Activated CD4-positive, alpha-beta T cell treated with anti-CD3 and anti-CD28 coated beads for 36 hours (primary cell): ENCODE measurements around the gene PSMD7. TPM values are rescaled to one million over a fixed set of nuclear protein-coding genes. Genes with fewer than 3 reads are reported as not detected.
A peak's percentile ranks its signal among the peaks of the same experiment; 100 is the strongest.

ENCODE experiments used
- ATAC-seq: fragments of 200-7000 bp; cut with Tn5 transposase; one replicate; pipeline ENCODE4 v1.10.0; 2021; ENCODE audit warnings: mild to moderate bottlenecking, moderate library complexity
- CTCF ChIA-PET: fragments of 350-600 bp; sonication (Branson Sonifier 250); formaldehyde crosslinking; loops from one replicate; lab custom pipeline; 2021; ENCODE audit warnings: antibody characterized with exemption; lab: Charles Lee
- POLR2A ChIA-PET: fragments of 350-600 bp; sonication (Branson Sonifier 250); formaldehyde crosslinking; loops from one replicate; lab custom pipeline; 2021; ENCODE audit warnings: antibody characterized with exemption, inconsistent platforms; lab: Charles Lee
- DNase-seq: peaks from one replicate; pipeline ENCODE4 v3.0.0-alpha.2; 2020
- H3K27ac Mint-ChIP-seq: one replicate; pipeline ENCODE4 v1.8.0; 2021; ENCODE audit warnings: mixed read lengths
- H3K27me3 Mint-ChIP-seq: one replicate; pipeline ENCODE4 v1.8.0; 2021; ENCODE audit warnings: mixed read lengths
- H3K36me3 Mint-ChIP-seq: one replicate; pipeline ENCODE4 v1.8.0; 2021; ENCODE audit warnings: low read depth, mixed read lengths
- H3K4me1 Mint-ChIP-seq: one replicate; pipeline ENCODE4 v1.8.0; 2021; ENCODE audit warnings: mixed read lengths
- H3K4me3 Mint-ChIP-seq: one replicate; pipeline ENCODE4 v1.8.0; 2021; ENCODE audit warnings: mild to moderate bottlenecking, moderate library complexity, mixed read lengths
- H3K9me3 Mint-ChIP-seq: one replicate; pipeline ENCODE4 v1.8.0; 2021; ENCODE audit warnings: low read depth, mixed read lengths
- intact Hi-C, 2 experiments: fragments of 100-400 bp; cut with DNase I in 1 of 2; cut with micrococcal nuclease in 1 of 2; formaldehyde crosslinking; loops; one replicate each; pipeline versions ENCODE4 v1.14.2 to v1.15.1; 2022 to 2024; cut with DNase I, micrococcal nuclease
- total RNA-seq, 2 experiments: library from RNA; stranded (reverse); gene quantifications; one replicate each; pipeline ENCODE4 v1.2.3, GENCODE V29; 2021

Gene PSMD7
- total RNA-seq, 2 experiments from 2014 or later: 122 to 134 TPM

GRCh38 chr16:74296104-74296431 lies 546 bp upstream of the PSMD7 start:
- Mint-ChIP-seq H3K4me3 (peak overlapping the region; percentile 98), H3K9me3 (peaks cover 9% of the 10 kb centered on the region), H3K36me3 (peaks cover 50% of the 10 kb centered on the region), H3K27me3 (no peaks in the 10 kb centered on the region), H3K4me1 (peaks cover 36% of the 10 kb centered on the region), H3K27ac (peak overlapping the region; percentile 99)
- ChIA-PET POLR2A (no interaction called here), CTCF (interaction anchor here (1.2 kb wide), 1 partner anchor 9 kb away, joined by 3 read pairs; no protein-coding TSS in a partner anchor)
- ATAC-seq (peak; percentile 11), DNase-seq (no peak)
- intact Hi-C loops: loop anchor here (1.0 to 10.0 kb wide), 9 partner anchors 72 to 1631 kb away; partner anchors contain the start of genes GLG1 (in 2 of the 2), ADAT1 (in 1 of the 2), CFDP1 (in 1 of the 2) and GABARAPL2 (in 1 of the 2)

GRCh38 chr16:74297145-74297665 lies 591 bp downstream of the PSMD7 start:
- Mint-ChIP-seq H3K9me3 (no peaks in the 10 kb centered on the region), H3K27ac (peak overlapping the region; percentile 99), H3K27me3 (no peaks in the 10 kb centered on the region), H3K4me3 (peak overlapping the region; percentile 98), H3K36me3 (peaks cover 50% of the 10 kb centered on the region), H3K4me1 (peaks cover 36% of the 10 kb centered on the region)
- peak; percentile 55 for ATAC-seq
- POLR2A ChIA-PET: interaction anchor here (0.5 to 0.9 kb wide), 6 partner anchors 8 to 367 kb away, joined by 3 to 6 read pairs (median 3); no protein-coding TSS in a partner anchor
- intact Hi-C loops: loop anchor here (2.0 to 10.0 kb wide), 5 partner anchors 310 to 1632 kb away; partner anchors contain the start of genes GLG1 (in 2 of the 2), GABARAPL2 (in 1 of the 2), MLKL (in 1 of the 2) and ZFP1 (in 1 of the 2)
- peak; percentile 67 for DNase-seq
- CTCF ChIA-PET: interaction anchor here (0.6 to 1.8 kb wide), 5 partner anchors 9 to 370 kb away, joined by 3 to 8 read pairs (median 3); partner anchors contain the start of gene RFWD3

GRCh38 chr16:74298104-74298503 lies 1.5 kb downstream of the PSMD7 start:
- no peaks in the 10 kb centered on the region for H3K27me3 Mint-ChIP-seq
- POLR2A ChIA-PET: interaction anchor here (0.5 kb wide), 1 partner anchor 178 kb away, joined by 3 read pairs; no protein-coding TSS in a partner anchor
- intact Hi-C loops: loop anchor here in 1 of 2 experiments (5.0 to 10.0 kb wide), 2 partner anchors 847 to 1269 kb away; partner anchors contain the start of genes GABARAPL2 and ZFP1
- DNase-seq (no peak), ATAC-seq (no peak)
- peak overlapping the region; percentile 99 for H3K27ac Mint-ChIP-seq
- CTCF ChIA-PET: interaction anchor here (0.5 to 1.8 kb wide), 5 partner anchors 8 to 169 kb away, joined by 3 to 8 read pairs (median 3); no protein-coding TSS in a partner anchor
- peak overlapping the region; percentile 98 for H3K4me3 Mint-ChIP-seq
- no peaks in the 10 kb centered on the region for H3K9me3 Mint-ChIP-seq
- H3K4me1 Mint-ChIP-seq: peaks cover 36% of the 10 kb centered on the region
- peaks cover 53% of the 10 kb centered on the region for H3K36me3 Mint-ChIP-seq

- Mint-ChIP-seq H3K27ac (no peak overlapping the region), H3K36me3 (peaks cover 77% of the 10 kb centered on the region), H3K4me1 (peaks cover 23% of the 10 kb centered on the region), H3K27me3 (no peaks in the 10 kb centered on the region), H3K4me3 (no peak overlapping the region), H3K9me3 (no peaks in the 10 kb centered on the region)
- intact Hi-C loops: no loop called here
- CTCF ChIA-PET: interaction anchor here (0.6 kb wide), 1 partner anchor 11 kb away, joined by 3 read pairs; no protein-coding TSS in a partner anchor
- POLR2A ChIA-PET: no interaction called here
- ATAC-seq: no peak
- DNase-seq: no peak
Measured at GRCh38 chr16:74302341-74302740, 5.7 kb downstream of the PSMD7 start.

GRCh38 chr16:74304164-74304834 lies 7.7 kb downstream of the PSMD7 start:
- Mint-ChIP-seq H3K9me3 (no peaks in the 10 kb centered on the region), H3K36me3 (peaks cover 64% of the 10 kb centered on the region), H3K27me3 (no peaks in the 10 kb centered on the region), H3K4me3 (no peak overlapping the region), H3K4me1 (peaks cover 12% of the 10 kb centered on the region), H3K27ac (no peak overlapping the region)
- CTCF ChIA-PET: interaction anchor here (0.6 to 0.7 kb wide), 2 partner anchors 9 to 14 kb away, joined by 3 read pairs; no protein-coding TSS in a partner anchor
- DNase-seq: no peak
- intact Hi-C loops: no loop called here
- POLR2A ChIA-PET: interaction anchor here (0.5 kb wide), 1 partner anchor 67 kb away, joined by 8 read pairs; no protein-coding TSS in a partner anchor
- no peak for ATAC-seq

- no peak for ATAC-seq
- Mint-ChIP-seq H3K36me3 (peaks cover 61% of the 10 kb centered on the region), H3K9me3 (no peaks in the 10 kb centered on the region), H3K4me3 (no peak overlapping the region), H3K27me3 (no peaks in the 10 kb centered on the region), H3K27ac (no peak overlapping the region), H3K4me1 (peaks cover 7% of the 10 kb centered on the region)
- no peak for DNase-seq
- intact Hi-C loops: no loop called here
- POLR2A ChIA-PET: interaction anchor here (0.6 kb wide), 1 partner anchor 132 kb away, joined by 5 read pairs; no protein-coding TSS in a partner anchor
- CTCF ChIA-PET: interaction anchor here (0.6 to 0.7 kb wide), 2 partner anchors 9 to 14 kb away, joined by 3 read pairs; no protein-coding TSS in a partner anchor
Measured at GRCh38 chr16:74304835-74305176, 8.2 kb downstream of the PSMD7 start.

GRCh38 chr16:74305281-74305680 lies 8.7 kb downstream of the PSMD7 start:
- POLR2A ChIA-PET: interaction anchor here (0.6 kb wide), 2 partner anchors 8 to 132 kb away, joined by 3 to 5 read pairs; no protein-coding TSS in a partner anchor
- intact Hi-C loops: no loop called here

GRCh38 chr16:74305978-74306784 lies 9.6 kb downstream of the PSMD7 start:
- no peaks in the 10 kb centered on the region for H3K27me3 Mint-ChIP-seq
- DNase-seq (no peak), ATAC-seq (peak; percentile 57)
- peaks cover 53% of the 10 kb centered on the region for H3K36me3 Mint-ChIP-seq
- intact Hi-C loops: no loop called here
- peaks cover 1% of the 10 kb centered on the region for H3K4me1 Mint-ChIP-seq
- ChIA-PET POLR2A (no interaction called here), CTCF (interaction anchor here (1.0 to 1.7 kb wide), 2 partner anchors 9 to 14 kb away, joined by 4 to 6 read pairs; no protein-coding TSS in a partner anchor)
- H3K27ac Mint-ChIP-seq: no peak overlapping the region
- no peak overlapping the region for H3K4me3 Mint-ChIP-seq
- H3K9me3 Mint-ChIP-seq: no peaks in the 10 kb centered on the region

More at GRCh38 chr16:74305281-74305680, 8.7 kb downstream of the PSMD7 start:
- Mint-ChIP-seq H3K36me3 (peaks cover 57% of the 10 kb centered on the region), H3K27ac (no peak overlapping the region), H3K27me3 (no peaks in the 10 kb centered on the region), H3K4me3 (no peak overlapping the region), H3K9me3 (no peaks in the 10 kb centered on the region), H3K4me1 (peaks cover 4% of the 10 kb centered on the region)
- ATAC-seq: no peak
- CTCF ChIA-PET: interaction anchor here (0.5 to 1.7 kb wide), 5 partner anchors 8 to 603 kb away, joined by 3 to 6 read pairs (median 3); no protein-coding TSS in a partner anchor
- no peak for DNase-seq

GRCh38 chr16:74307383-74307782 lies 10.8 kb downstream of the PSMD7 start:
- H3K4me3 Mint-ChIP-seq: no peak overlapping the region
- H3K9me3 Mint-ChIP-seq: no peaks in the 10 kb centered on the region
- no peak for DNase-seq
- no peak overlapping the region for H3K27ac Mint-ChIP-seq
- ATAC-seq: no peak
- ChIA-PET CTCF (interaction anchor here (1.5 kb wide), 1 partner anchor 12 kb away, joined by 3 read pairs; no protein-coding TSS in a partner anchor), POLR2A (no interaction called here)
- intact Hi-C loops: no loop called here
- H3K27me3 Mint-ChIP-seq: no peaks in the 10 kb centered on the region
- no peaks in the 10 kb centered on the region for H3K4me1 Mint-ChIP-seq
- peaks cover 46% of the 10 kb centered on the region for H3K36me3 Mint-ChIP-seq
